SU-DHL-6 (cell line): ENCODE data around the gene MED4.

Source experiments
- CTCF ChIP-seq: fragments of 200-600 bp; sonication (generic); IDR thresholded peaks from one replicate; pipeline ENCODE4 v1.5.1; 2017; ENCODE audit warnings: antibody characterized with exemption, mild to moderate bottlenecking, low read length, moderate library complexity; ENCODE audit not compliant: insufficient read depth, poor library complexity, severe bottlenecking
- EZH2phosphoT487 ChIP-seq: fragments of 200-600 bp; sonication (generic), shearing (Covaris generic); conservative IDR thresholded peaks from 2 replicates; pipeline ENCODE4 v1.6.1; 2018; ENCODE audit warnings: mild to moderate bottlenecking, antibody characterized with exemption, low read length, moderate library complexity, mixed read lengths

GRCh38 chr13:48121733-48122132, 26.8 kb upstream of the MED4 start:
- no peak for TF ChIP-seq CTCF
- TF ChIP-seq EZH2phosphoT487: no peak
